HG03565 (cell line): ENCODE data around the gene CHRM1.

Experiments used
- ATAC-seq: cut with Tn5 transposase; IDR thresholded peaks from one replicate; pipeline ENCODE4 v1.9.1; 2021; ENCODE audit warnings: mild to moderate bottlenecking, moderate library complexity; ENCODE audit not compliant: unreplicated experiment

The CHRM1 gene

GRCh38 chr11:62926680-62927455 is 5.7 kb upstream of the CHRM1 start:
- ATAC-seq: no peak

GRCh38 chr11:62925745-62926679 is 4.8 kb upstream of the CHRM1 start:
- ATAC-seq: no peak

DNA sequence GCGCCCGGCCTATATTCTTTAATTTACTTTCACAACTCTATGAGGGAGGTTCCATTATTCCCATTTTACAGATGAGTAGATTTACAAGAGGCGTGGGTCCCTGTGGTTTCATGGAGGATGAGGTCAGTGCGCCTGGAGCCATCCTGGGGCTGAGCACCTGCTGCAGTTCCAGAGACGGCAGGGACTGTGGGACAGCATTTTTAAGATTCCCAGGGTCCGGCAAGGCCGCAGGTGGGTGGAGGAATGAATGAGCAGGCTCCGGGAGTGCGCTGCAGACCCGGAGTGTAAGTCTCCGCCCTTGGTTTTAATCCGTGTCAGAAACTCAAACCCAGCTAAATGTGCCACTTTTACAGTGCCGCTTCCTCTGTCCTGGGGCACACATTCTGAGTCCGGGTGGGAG is 4.1 kb upstream of the CHRM1 start:
- ATAC-seq: no peak

- ATAC-seq: no peak
Observed at GRCh38 chr11:62923601-62924411, 2.6 kb upstream of the CHRM1 start.

- no peak for ATAC-seq
Observed at GRCh38 chr11:62922653-62923431, 1.7 kb upstream of the CHRM1 start.

GRCh38 chr11:62922189-62922589 is 1.0 kb upstream of the CHRM1 start:
- no peak for ATAC-seq

DNA sequence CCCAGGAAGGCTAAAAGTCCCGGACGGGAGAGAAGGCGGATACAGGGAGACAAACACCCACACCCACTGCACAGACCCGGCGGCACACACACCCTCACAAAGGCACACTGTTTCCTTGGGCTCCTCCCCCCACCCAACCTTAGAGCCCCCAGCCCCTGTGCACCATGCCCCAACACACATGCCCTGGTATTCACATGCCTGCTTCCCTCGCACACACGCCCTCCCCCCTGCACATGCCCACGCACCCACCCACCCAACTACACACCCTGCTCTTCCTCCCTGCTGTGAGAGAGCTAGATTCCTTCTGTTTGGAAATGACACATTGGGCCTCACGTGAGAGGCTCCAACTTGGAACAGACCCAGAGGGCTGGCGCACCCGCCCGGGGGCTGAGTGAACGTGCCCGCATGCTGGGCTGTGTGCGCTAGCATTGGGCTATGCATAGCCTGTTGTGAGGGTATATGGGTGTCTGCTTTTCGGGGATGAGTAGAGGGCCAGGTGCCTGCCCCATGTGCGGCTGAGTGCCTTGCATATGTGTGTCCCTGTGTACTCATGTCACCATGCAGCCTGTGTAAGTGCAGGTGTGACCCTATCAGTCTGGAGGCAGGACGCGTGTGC is 518 bp upstream of the CHRM1 start:
- ATAC-seq: no peak

- no peak for ATAC-seq
Observed at GRCh38 chr11:62919898-62920640, 1.1 kb downstream of the CHRM1 start.

- no peak for ATAC-seq
Observed at GRCh38 chr11:62919476-62919875, 1.7 kb downstream of the CHRM1 start.

DNA sequence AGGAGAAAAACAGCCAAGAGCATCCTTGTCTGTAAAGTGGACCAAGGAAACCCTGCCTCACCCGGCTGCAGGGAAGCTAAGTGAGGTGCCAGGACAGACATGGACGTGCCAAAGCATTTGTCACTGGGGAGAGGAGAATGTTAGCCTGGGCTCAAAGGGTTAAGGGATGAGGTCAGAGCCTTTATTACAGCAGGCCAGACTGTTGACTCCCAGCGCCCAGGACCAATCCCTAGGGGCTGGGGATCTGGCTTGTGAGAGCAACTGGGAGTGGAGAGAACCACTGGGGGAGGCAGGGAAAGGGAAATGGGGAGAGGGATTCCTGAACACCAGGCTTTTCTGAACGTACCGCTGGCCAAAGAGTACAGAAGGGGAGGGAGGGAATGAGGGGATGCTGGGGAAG is 2.6 kb downstream of the CHRM1 start:
- ATAC-seq: no peak

DNA sequence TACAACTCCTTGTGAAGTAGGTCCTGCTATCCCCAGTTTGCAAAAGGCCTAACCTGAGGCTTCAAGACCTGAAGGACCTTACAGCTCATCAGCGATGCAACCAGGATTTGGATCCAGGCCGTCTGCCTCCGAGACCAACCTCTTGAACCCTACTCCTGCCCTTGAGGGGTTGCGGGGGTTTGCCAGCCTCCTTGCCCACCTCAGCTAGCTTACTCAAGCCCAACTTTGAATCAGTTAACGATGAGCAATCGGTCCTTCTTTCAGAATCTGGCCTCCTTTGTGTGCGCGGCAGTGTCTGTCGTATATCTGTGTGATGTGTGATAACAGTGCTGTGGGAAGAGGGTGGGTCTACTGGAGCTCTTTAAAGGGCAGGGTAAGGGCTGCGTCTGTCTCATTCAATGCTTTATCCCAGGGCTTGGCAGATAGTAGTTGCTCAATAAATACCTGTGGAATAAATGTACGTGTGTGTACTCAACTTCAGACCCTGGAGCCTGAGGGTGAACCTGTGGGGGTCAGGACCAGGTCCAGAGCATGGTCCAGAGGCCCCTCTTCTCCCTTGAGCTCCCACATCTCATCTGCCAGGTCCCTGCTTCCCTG is 3.2 kb downstream of the CHRM1 start:
- ATAC-seq: no peak

- no peak for ATAC-seq
Observed at GRCh38 chr11:62914416-62914815, 6.7 kb downstream of the CHRM1 start.

- ATAC-seq: no peak
Observed at GRCh38 chr11:62912268-62912667, 8.9 kb downstream of the CHRM1 start.

GRCh38 chr11:62911137-62912130 is 9.7 kb downstream of the CHRM1 start:
- no peak for ATAC-seq

- ATAC-seq: no peak
Observed at GRCh38 chr11:62910141-62910882, 10.9 kb downstream of the CHRM1 start.

GRCh38 chr11:62909107-62909894 is 11.9 kb downstream of the CHRM1 start:
- no peak for ATAC-seq
